Umbilical cord (tissue), 2 donors: ENCODE data around the gene TMEM198. TPM values are rescaled to one million over a fixed set of nuclear protein-coding genes. Genes with fewer than 3 reads are reported as not detected.

Source experiments
- DNase-seq: peaks from one replicate; pipeline ENCODE4 v3.0.0-alpha.2; 2015; ENCODE audit warnings: low spot score
- total RNA-seq: library from RNA; depleted of rRNA; stranded (reverse); fragments of >200 nt; gene quantifications from one replicate; pipeline ENCODE4 v1.2.3, GENCODE V29; 2014; ENCODE audit warnings: low replicate concordance; ENCODE audit not compliant: insufficient read depth

TMEM198 gene
- total RNA-seq, 1 donor from 2014 or later, result 2.2 TPM

DNA sequence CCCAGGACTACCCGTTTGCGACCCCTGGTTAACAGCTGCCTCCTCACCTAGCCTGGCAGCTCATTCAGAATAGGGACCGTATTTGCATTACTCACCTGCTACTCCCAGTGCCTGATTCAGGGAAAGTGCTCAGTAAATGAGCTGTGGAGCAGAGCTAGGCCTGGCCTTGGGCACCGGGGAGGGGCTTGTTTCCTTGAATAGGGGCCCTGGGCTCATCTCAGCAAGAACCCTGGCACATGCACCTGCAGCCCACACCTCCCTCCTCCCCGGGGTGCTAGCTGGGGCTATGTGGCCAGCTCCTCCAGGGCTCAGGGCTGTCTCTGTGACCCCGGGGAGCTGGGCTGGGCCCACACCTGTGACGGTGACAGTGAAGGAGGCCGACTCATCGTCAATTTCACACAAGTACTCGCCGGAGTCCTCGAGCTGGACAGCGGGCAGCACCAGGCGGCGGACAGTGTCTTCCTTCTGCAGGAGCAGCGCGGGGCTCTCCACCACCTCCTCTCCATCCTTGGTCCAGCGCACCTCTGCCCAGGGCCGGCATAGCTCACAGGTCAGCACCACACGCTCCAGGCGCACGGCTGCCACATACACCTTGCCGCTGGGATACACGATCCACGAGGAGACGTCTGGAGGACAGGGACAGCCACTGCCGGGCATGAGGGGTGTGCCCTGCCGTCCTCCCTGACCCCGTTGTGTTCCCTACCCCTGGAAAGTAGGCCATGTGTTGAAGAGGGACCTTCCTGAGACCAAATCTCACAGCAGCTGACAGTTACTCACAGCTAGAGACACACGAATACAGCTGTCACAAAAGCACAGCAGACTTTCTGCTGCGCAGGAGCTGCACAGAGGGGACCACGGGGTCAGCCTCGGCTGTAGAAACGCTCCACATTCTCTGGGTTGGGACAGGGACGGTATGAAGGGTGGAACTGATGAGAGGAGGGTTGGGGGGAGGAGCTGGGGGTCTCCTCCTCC, 18.5 kb downstream of the TMEM198 start:
- no peak for DNase-seq

DNA sequence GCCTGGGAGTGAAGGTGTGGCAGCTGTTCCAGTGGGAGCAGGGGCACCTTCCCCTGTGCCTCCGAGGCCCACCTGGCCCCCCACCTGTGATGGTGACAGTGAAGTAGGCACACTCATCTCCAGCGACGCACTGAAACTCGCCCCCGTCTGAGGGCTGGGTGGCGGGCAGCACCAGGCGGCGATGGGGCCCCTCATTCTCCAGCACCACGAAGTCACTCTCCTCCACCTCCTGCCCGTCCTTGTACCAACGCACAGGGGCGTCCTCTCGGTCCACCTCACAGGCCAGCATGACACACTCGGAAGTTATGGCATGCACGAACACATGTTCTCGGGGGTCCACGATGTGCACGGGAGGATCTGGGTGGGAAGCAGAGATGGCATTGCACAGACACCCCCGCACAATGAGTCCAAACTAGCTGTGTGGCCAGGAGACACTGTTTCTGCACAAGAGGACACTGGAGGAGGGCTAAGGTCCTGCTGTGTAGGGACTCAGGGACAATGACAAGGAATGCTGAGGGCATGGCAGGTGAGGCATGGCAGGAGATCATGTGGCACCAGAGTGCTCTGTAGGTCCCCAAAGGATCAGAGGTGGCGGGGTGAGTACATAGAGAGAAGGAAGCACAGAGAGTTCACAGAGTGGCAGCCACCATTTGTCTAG, 19.6 kb downstream of the TMEM198 start:
- no peak for DNase-seq

DNA sequence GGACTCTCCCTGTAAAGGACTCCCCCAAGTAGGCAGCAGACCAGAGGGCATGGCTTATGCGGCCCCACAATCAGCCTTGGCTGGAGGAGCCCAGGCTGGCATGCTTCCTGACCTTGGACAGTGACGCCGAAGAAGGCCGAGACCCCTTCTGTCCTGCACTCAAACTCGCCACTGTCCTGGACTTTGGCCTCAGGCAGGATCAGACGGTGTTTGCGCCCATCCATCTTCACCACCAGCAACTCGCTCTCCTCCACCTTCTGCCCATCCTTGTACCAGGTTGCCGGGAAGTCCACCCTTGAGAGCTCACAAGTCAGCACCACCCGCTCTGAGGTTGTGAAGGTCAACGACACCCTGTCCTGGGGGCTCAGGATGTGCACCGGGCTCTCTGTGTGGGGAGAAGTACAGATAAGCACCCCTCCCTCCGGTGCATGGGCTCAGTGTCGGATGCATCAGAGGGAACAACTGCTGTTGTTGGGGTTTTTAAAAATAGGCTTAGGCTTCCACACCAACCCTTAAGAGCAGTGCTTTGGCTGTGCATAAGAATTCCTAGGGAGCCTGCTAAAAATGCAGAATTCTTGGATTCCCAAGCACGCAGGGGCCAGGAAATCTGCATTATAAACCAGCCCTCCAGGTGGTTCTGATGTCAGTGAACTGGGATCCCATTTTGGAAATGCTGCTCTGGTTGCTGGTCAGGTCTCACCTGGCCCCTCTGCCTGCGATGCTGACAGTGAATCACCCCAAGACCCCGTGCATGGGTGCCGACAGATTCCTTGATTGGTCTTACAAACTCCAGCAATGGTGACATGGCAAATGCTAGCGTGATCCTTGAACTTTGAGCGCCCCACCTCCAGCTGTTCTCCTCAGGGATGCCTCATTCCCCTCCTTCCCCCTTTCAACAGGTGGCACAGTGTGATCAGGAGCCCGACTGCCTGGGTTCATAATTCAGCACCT, 21.6 kb downstream of the TMEM198 start:
- DNase-seq, result no peak

DNA sequence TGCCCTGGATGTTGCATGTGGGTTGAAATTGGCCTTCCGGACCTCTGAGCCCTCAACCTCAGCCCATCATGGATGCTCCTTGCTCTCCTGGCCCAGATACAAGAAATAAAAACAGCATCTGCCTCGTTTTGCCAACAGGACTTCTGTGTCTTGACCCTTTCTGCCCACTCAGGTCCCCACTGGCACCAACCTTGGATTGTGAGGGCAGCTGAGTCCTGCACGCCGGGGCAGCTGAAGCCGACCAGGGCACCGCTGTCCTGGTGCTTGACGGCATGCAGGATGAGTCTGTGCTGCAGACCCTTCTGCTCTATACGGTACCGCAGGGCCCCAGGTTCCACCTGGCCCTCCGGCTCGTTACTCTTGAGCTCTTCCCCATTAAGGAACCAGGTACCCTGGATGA, 22.8 kb downstream of the TMEM198 start:
- DNase-seq, result no peak

DNA sequence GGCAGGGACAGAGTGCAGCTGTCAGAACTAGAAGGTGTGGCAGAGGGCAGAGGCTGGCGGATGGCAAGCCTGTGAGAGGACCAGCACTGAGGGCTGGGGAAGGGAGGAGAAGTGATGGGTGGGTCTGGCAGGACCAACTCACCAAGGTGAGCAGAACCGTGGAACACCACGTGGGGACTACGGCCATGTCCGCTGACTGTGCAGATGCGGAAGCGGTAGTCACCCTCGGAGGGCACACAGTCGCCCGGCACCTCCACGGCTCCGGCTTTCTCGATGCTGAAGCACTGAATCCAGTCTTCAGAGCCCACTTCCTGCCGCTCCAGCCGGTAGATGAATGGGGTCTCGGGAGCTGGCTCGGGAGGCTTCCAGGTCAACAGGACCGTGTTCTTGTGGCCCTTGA, 23.3 kb downstream of the TMEM198 start:
- DNase-seq, result no peak

DNA sequence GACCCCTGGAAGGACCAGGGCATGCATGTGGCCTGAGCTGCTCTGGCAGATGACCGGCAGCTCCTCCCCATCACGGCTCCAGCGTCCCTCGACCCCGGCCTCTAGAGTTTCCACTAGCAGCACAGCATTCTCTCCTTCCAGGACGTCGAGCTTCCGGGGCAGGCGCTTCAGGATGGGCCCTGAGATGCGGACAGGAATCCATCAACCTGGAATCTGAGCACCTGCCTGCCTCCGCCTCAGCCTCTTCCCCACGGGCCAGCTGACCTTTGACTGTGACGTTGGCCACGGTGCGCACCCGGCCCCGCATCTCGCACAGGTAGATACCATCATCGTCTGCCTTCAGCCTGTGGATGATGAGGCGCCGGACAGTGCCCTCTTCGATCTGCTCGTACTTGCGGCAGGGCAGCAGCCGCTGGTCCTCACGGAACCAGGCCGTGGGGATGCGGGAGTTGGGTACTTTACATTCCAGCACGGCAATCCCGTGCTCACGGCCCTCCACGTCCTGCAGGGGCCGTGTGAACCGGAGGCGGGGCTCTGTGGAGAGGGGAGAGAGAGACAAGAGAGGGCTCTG, 24.0 kb downstream of the TMEM198 start:
- no peak for DNase-seq

DNA sequence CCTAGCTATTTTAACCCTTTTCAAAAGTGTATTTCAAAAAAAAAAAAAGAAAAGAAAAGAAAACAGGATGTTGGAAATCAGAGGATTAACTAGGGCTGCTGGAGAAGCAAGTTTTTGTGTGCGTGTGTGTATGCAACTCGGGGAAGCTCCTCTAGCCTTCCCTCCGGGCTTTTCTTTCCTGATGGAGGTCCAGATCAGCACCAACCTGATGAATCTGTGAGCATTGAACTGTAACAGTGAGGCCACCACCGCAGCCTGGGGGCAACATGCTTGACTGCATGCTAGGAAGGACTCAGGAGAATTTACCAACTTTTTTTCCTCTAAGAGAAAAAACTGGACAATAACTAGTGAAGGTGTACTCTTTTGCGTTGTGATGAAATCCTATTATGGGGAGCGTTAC, 25.2 kb downstream of the TMEM198 start:
- DNase-seq, result no peak

DNA sequence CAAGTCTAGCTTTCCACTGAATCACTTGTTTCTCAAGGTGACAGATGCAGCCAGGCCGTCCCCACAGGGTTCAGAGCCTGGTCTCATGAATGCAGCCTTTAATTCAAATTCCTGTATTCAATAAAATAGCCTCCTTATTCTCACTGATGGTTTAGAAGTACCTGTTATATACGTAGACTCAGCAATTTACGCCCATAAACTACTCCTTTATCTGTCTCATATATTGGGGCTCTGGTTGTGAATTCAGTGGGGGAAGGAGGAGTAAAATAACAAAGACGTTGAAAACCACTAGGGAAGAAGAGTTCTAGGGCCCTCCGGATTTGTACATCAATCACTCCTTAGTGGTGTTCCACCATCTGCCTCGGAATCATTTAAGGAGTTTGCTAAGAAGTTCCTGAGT, 25.8 kb downstream of the TMEM198 start:
- no peak for DNase-seq

DNA sequence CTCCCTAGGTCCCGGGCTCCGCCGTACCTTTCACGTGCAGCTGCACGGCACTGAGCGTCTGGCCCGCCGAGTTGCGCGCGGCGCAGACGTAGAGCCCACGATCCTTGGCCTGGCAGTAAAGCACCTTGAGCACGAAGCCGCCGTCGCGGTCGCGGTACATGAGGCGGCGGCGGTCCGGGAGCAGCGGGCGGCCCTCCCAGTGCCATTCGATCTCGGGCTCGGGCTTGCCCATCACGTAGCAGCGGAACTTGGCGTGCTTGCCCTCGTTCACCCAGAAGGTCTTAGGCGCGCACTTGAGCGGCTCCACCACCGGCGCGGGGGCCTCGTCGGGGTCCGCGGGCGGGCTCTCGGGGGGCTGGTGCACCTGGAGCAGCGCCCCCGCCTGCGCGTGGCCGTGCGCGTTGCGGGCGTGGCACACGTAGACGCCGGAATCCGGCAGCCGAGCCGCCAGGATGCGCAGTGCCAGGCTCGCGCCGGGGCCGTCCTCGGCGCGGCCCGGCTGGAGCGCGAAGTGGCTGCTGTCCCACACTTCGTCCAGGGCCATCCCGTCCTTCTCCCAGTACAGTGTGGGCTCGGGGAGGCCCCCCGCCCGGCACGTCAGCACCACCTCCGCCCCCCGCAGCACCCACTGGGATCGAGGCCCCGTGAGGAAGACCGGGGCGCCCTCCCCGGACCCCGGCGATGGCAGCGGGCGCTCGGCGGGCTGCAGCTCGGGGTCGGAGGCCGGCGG, 26.5 kb downstream of the TMEM198 start:
- DNase-seq, result peak; percentile 38

DNA sequence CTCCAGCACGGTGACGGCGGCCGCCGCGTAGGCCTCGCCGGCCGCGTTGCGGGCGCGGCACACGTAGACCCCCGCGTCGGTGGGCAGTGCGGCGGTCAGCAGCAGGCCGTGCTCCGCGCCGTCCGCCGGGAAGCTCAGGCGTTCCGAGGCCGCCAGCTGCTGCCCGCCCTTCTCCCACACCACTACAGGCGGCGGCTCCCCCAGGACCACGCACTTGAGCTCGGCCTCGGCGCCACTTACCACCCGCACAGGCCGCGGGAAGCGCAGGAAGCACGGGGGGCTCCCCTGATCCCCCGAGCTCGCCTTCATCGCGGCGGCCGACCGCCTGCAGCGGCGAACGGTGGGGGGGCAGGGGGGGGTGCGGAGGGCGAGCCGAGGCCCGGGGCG, 27.1 kb downstream of the TMEM198 start:
- DNase-seq, result no peak

DNA sequence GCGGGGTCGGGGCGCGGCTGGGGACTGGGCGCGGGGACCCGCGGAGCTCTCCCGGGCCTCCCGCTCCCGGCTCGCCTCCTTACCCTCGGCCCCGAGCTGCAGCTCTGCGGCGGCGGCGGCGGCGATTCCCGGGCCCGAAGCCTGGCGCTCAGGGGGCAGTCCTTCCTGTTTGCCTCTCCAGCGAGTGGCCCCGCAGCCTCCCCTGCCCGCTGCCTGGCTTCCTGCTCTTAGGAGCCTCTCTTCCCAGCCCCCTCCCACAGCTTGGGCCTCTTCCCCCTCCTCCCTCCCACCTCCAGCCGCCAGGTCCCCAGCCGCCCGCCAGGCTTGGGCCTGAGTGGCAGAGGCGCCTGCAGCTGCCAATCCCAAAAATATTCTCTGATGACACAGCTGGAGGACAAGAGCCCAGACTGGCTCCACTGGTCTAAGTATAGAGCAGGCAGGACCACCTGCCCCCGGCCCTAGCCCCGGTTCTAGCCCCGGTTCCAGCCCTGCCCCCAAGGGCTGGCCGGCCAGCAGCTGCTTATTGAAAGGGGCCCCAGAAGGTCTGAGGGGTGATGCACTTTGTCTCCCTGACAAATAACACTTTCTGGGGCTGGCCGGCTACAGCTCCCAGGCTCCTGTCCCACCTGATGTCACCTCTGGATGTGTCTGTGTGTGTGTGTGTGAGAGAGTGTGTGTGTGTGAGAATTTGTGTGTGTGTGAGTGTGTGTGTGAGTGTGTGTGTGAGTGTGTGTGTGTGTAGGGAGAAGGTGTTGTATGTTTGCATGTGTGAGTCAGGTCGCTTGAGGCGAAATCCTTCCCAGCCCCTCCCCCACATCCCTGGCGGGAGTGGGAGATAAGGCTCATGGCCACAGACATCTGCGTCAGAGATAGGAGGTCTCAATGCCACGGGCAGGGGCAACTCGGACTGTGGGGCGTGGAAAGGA, 27.7 kb downstream of the TMEM198 start, which contains the start of gene OBSL1:
OBSL1 (minus strand) TSS at position 229 of the 926 bp plus-strand sequence. CDS start 307 bp downstream, outside the sequence.
- peak; percentile 93 for DNase-seq

DNA sequence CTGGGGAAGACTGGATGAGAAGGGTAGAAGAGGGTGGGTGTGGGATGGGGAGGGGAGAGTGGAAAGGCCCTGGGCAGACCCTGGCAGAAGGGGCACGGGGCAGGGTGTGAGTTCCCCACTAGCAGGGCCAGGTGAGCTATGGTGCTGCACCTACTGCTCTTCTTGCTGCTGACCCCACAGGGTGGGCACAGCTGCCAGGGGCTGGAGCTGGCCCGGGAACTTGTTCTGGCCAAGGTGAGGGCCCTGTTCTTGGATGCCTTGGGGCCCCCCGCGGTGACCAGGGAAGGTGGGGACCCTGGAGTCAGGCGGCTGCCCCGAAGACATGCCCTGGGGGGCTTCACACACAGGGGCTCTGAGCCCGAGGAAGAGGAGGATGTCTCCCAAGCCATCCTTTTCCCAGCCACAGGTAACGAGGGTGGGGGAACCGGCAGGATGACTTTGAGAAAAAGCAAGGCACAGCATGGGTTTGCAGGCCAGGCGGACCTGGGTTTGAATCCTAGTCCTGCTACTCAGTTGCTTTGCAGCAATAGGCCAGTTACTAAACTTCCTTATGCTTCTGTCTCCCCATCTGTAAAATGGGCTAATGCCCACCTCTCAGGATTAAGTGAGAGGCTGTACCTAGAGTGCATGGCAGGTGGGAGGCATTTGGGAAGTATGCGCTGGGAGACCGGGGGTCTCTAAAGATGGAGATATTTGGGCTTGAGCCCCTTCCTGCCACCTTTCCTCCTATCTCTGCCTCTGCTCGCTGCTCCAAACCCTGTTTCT, 28.6 kb downstream of the TMEM198 start, which contains the start of gene INHA:
INHA (plus strand) TSS at position 74 of the 765 bp plus-strand sequence; CDS start at position 139, 65 bp downstream.
- DNase-seq, result no peak

DNA sequence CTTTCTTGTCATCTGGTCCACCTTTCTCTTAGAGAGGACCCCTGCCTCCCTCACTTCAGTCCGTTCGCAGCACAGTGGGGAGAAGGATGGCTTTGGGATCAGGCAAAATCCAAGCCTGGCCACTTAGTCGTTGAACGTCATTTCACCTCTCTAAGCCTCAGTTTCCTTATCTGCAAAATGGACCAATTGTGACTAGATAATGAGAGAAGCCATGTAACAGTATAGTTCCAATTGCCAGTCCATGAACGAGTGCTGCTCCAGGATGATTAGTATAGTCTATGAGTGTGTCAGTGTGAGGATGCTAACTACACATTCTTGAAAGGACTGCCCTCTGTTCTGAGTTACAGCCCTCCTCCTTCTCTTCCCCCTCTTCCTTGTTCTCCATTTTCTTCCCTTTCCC, 29.3 kb downstream of the TMEM198 start:
- no peak for DNase-seq

DNA sequence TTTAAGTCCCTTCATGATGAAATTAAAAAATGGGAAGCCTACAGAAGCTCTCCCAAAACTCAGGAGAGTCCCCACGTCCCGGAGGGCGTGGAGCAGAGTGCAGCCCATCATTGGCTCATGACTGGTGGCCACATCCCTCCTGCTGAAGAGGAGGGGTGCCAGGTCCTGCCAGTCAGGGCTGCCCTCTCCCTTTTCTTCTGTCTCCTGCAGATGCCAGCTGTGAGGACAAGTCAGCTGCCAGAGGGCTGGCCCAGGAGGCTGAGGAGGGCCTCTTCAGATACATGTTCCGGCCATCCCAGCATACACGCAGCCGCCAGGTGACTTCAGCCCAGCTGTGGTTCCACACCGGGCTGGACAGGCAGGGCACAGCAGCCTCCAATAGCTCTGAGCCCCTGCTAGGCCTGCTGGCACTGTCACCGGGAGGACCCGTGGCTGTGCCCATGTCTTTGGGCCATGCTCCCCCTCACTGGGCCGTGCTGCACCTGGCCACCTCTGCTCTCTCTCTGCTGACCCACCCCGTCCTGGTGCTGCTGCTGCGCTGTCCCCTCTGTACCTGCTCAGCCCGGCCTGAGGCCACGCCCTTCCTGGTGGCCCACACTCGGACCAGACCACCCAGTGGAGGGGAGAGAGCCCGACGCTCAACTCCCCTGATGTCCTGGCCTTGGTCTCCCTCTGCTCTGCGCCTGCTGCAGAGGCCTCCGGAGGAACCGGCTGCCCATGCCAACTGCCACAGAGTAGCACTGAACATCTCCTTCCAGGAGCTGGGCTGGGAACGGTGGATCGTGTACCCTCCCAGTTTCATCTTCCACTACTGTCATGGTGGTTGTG, 30.9 kb downstream of the TMEM198 start:
- no peak for DNase-seq

DNA sequence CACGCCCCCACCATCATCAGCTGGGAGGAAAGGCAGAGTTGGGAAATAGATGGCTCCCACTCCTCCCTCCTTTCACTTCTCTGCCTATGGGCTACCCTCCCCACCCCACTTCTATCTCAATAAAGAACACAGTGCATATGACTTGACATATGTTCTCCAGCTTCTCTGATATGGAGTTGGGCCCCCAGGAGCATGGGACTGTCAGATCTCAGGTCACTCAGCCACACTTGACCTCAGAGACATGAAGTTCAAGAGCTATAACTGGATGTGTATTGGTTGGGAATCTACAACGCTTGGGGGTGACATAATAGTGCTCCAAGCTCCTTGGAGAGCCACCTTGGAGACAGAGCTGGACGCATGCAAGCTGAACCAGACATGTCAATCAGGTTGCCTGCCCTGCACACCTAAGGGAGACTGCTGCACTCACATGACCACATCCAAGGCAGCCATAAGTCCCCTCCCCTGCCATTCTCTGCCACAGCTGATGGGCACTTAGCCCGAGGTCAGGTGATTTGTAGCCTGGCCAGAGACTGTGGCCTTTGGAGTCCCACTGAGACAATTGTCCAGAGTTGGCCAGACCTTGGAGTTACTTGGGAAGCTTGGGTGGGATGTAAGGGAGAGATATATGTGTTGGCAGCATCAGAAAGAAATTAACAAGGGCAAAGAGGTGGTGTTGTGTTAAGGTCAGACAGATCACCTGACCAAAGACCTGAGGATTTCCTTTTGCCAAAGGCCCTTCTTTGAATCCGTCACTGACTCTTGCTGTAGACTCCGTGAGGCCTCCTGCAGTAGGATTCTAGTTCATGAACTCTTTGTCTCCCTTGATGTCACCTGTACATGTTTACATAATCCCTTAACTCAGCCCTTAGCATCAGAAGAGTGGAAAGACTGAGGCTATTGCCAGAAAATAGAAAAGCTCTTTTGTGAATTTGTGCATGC, 32.0 kb downstream of the TMEM198 start:
- DNase-seq, result no peak
